ENCODE results near the gene ELP4.

- no peak for TF ChIP-seq POLR2A (IDR thresholded peaks at IDR 0.05)
- TF ChIP-seq, protein P1, sequence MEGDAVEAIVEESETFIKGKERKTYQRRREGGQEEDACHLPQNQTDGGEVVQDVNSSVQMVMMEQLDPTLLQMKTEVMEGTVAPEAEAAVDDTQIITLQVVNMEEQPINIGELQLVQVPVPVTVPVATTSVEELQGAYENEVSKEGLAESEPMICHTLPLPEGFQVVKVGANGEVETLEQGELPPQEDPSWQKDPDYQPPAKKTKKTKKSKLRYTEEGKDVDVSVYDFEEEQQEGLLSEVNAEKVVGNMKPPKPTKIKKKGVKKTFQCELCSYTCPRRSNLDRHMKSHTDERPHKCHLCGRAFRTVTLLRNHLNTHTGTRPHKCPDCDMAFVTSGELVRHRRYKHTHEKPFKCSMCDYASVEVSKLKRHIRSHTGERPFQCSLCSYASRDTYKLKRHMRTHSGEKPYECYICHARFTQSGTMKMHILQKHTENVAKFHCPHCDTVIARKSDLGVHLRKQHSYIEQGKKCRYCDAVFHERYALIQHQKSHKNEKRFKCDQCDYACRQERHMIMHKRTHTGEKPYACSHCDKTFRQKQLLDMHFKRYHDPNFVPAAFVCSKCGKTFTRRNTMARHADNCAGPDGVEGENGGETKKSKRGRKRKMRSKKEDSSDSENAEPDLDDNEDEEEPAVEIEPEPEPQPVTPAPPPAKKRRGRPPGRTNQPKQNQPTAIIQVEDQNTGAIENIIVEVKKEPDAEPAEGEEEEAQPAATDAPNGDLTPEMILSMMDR (IDR thresholded peaks at IDR 0.05) = no peak
Measured at GRCh38 chr11:31770011-31770700, 260.6 kb downstream of the ELP4 start.
